Superior temporal gyrus (tissue), 1 donor: ENCODE measurements around the gene PRRX1.

ENCODE experiments used
- DNase-seq: peaks from one replicate; pipeline ENCODE4 v3.0.0-alpha.2; 2016; ENCODE audit errors: extremely low spot score

Gene PRRX1

DNA sequence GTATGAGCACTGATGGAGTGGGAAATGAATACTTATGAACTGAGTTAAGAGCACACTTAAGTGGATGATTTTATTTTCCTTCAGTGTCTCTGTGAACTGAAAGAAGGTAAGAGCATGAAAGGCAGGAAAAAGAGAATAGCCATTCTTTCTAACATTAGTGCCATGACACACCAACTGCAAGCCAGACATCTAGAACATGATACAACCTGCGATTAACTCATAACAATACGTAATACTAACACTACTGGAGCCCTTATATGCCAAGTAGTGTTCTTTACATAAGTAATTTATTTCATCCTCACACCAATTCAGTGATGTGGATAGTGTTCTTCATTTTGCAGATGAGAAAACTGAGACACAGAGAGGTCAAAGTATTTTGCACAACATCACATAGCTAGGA is 56.7 kb downstream of the PRRX1 start:
- DNase-seq, result no peak

DNA sequence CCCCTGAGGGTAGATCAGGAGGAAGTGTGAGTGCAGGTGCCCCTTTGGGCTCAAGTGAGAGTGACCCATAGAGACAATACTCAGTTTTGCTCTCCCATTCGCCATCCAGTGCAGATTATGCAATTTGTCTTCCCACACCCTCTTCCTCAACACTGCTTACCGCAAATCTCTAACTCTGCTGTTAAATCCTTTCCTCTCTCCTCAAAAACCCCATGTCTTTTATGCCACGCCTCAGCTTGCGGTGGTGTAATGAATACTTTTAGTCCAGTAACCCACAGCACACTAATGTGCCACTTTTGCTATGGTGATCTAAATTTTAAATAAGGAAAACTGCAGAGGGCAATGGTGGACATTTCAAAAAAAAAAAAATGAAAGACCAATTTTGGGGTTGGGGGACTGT is 57.7 kb downstream of the PRRX1 start:
- DNase-seq, result no peak

DNA sequence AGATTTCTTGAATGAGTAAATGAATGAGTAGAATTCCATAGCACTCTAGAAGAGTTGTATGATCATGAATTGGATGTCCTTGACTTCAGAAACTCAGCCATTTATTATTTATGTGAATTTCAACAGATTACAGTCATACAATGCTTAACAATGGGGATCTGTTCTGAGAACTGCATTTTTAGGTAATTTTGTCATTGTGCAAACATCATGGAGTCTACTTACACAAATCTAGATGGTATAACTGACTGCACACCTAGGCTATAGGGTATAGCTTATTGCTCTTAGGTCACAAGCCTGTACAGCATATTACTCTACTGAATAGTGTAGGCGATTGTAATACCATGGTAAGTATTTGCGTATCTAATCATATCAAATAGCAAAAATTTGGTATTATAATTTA is 59.6 kb downstream of the PRRX1 start:
- no peak for DNase-seq

DNA sequence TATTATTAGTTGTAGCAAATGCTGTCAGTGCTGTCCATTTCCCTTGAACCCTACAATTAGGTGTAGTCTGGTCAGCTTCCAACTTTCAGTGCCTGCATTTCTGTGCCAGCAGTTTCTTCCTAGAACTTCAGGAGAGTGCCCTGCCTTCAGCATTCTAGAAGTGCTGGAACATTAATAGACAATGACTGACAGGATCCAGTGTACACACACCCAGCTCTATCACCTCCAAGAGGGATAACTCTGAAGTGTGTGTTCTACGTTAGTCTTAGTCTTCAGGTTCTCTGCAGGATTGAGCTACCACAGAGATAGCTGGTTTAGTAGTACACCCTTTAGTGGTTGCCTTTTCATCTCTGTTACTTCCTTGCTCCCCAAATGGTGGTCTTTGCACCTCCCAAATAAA is 61.4 kb downstream of the PRRX1 start:
- DNase-seq, result no peak

DNA sequence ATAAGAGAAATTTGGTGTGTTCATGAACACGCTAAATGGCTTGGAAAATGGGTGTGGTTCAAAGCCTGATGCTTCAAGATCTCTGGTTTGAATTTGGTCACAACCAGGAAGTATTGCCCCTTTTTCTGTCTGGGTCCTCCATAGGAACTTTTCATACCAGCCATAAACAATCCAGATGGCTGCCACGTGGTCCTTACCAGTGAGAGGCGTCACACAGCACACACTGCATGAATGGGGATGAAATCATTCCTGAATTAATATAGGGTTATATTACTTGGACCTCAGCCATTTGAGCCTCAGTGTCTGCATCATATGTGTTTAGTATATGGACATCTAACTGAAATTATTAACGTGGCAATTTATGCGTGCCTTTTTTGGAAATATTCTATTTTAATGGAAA is 64.0 kb downstream of the PRRX1 start:
- DNase-seq, result no peak

DNA sequence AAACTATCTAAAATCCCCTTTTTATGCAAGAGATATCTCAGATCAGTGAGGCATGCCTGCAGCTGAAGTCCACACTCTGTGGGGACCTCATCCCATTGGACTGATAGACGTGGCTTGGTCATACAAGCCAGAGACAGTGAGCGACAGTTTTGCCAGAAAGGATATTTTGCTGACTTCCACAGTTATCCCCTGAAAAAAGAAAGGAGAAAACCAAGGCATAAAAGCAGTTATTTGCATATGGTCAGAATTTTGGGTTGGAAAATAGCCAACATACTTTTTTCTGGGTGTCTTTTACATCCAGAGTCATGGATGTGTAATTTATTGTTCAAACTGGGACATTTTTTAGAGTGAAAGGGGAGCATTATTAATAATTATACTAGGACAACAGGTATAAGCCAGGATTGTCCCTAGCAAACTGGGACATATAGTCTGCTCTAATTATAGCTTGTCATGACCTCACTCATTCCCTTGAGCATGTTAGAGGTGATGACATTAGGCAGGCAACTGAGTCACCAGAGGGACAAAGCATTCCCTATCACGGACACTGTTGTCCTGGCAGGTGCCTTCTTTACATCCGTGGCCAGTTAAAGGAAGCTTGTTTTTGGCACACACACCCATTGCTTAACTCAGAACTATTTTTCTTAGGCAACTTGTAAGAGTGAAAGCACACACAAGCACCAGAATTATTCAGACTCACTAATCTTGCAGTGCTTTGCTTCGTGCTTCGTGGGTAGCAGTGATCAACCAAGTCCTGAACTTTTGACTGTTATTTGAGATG is 65.5 kb downstream of the PRRX1 start:
- DNase-seq, result no peak

DNA sequence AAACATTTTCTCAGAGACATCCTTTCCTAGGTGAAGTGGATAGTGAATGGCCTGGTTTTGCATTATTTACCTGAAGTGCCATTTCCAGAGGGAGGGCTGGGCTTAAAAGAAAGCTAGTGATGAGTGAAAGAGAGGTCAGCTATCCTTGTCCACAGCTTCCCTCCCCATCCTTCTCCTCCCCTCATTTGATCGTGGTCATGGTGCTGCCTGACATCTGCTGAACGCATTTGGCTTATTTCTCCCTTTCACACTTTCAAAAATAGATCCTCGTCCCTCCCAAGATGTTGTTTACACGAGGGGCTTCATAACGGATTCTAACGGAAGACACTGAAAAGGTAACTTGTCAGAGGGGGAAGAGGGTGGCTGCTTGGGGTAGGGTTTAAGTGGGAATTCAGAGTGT is 66.1 kb downstream of the PRRX1 start:
- DNase-seq, result no peak

DNA sequence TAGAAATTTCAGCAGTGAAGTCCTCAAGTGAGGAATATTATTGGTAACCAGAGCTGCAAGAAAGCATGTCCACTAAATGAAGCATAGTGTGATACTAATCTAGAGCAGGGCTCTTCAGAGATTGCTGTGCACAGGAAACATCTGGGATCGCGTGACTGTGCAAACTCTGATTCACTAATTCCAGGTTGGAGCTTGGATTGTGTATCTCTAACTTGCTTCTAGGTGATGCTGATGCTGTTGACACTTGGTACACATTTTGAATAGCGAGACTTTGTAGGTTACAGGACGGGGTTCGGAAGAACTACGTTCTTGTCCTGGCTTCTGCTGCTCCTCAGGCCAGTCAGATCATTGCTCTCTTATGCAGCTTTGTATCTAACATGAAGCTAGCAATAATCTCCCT is 66.5 kb downstream of the PRRX1 start:
- DNase-seq, result no peak

DNA sequence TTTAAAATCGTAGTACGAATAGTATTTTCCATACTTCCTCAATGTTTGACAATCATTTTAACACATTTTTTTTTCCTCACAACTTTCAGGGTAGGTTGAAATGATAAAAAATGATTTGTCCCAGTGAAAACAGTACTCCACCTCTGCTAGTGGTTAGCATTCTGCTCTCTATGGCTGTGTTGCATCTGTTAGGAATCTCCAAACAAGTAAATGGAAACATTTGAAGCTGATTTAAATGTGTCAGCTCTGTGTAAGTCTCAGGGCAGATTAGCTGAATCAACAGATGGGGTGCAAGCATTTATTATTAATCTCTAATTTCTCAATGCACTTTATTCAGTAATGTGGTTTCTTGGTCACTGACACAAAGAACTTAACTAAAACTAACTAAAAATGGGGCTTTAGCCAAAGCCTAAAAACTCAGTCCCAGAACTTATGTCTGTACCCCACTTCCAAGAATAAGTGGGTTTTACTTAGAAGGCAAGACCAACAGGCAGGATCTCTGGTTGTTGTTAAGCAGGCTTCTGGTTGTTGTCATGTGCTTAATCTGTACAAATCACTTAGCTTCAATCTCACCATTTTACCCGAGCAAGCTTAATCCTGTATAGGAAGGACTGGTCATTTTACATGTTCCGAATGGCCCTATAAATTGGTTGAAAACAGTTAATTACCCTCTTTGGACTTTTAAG is 67.8 kb downstream of the PRRX1 start:
- DNase-seq, result no peak

DNA sequence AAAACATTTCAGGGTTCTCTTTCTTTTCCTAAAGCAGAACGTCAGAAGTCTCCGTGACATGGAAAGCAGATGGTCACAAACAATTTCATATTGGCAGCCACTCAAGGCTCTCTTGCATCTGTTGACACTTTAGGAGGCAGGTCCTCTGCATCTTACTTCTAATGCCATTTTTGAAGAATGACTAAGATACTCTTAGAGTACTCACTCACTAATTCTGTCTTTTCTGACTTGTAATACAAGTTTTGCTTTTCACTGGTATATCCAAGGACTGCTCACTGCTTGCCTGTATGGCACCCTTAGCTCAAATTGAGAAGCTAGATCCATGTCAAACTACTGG is 68.3 kb downstream of the PRRX1 start:
- no peak for DNase-seq

DNA sequence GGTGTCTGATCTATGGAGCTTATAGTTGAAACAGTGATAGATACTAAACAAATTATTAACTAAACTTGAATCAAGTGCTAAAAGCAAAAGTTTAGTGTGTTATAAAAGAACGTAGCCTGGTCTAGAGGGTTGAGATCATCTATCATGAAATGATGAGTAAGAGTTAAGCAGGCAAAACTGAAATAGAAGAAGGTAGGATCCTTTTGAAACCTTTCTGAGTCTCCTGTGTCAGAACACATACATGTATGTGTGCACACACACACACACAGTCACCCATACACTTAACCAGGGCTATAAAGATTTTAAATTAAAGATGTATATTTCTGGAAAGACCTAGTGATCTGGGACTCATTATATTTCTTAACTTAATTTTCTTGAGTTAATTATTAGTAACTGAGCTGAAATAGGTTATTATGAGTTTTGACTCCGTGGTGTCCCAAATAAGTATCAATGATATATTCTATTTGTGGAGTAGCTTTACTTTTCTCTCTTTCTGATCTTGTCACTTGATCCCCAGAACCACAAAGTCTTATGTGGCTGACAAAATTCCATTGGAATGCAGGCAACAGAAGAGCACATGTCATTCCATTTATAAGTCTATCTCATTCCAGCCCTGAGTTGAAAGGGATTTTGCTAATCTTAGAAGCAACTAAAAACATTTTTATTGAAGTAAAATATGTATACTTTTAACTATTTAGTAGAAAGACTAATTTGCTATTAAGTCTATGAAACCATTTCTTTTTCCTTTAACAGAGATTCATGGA is 70.7 kb downstream of the PRRX1 start:
- DNase-seq, result no peak

DNA sequence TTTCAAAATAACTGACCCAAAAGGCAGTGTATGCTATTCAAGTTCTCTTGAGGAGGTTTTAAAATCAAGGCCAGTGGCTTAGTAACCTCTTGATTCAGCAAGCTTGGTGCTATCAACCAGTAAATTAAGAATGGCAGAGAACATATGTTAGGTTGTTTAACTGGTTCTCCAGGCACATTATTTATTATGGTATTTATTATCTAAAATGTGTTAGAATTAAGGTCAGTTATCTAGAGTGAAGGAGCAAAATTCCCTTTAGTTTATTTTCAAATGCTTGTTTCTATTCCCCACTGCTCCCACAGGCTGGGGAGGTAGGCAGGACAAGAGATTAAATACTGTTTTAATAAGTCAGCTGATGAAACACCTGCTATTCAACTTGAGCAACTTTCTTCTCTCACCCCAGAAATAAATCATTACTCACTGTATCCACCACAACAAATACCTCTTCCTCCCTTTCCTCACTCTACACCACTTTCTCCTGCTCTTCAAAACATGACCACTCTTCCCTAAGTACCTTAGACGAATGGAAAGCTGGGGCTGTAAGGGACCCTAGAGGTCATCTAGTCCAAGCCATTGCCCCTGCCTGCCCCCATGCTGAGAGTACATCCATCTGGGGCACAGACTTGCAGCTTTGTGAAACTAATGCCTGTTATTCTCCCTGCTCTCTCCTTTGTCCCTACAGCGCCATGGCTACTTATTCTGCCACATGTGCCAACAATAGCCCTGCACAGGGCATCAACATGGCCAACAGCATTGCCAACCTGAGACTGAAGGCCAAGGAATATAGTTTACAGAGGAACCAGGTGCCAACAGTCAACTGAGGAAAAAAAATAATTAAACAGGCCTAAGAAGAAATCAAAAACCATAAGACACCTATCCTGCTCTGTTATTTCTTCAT is 71.7 kb downstream of the PRRX1 start:
- DNase-seq, result no peak

DNA sequence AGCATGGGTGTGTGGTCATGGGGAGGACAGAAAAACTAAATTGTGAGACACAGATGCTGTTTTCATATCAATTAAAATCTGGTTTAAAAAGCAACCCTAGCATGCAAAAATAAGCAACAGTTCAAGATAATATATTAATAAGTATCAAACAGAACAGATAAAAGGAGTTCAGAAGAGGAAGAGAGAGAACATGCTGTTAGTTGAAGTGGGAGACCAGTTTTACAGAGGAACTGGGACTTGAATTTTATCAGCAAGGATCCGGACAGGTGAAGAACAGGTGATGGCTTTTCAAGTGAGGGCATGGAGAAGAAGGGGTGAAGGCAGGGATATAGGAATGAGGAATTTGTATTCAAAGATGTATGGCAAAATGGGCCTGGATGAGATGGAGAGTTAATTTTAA is 75.9 kb downstream of the PRRX1 start:
- DNase-seq, result no peak

DNA sequence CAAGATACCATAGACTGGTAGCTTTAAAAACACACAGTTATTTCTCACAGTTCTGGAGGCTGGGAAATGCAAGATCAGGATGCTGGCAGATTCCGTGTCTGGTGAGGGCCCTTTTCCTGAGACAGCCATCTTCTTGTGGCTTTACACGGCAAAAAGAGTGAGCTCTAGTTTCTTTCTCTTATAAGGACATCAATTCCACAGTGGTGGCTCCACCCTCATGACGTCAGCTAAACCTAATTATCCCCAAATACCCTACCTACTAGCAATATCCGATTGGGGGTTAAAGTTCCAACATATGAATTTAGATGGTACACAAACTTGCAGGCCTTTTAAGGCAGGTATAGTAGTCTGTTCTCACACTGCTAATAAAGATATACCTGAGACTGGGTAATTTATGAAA is 77.7 kb downstream of the PRRX1 start:
- no peak for DNase-seq

DNA sequence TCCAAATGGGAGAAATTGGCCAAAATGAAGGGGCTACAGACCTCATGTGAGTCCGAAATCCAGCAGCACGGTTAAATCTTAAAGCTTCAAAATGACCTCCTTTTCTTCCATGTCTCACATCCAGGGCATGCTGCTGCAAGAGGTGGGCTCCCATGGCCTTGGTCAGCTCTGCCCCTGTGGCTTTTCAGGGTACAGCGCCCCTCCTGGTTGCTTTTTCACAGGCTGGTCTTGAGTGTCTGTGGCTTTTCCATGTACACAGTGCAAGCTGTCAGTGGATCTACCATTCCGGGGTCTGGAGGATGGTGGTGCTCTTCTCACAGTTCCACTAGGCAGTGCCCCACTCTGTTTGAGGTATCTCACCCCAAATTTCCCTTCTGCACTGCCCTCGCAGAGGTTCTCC is 78.7 kb downstream of the PRRX1 start:
- no peak for DNase-seq

DNA sequence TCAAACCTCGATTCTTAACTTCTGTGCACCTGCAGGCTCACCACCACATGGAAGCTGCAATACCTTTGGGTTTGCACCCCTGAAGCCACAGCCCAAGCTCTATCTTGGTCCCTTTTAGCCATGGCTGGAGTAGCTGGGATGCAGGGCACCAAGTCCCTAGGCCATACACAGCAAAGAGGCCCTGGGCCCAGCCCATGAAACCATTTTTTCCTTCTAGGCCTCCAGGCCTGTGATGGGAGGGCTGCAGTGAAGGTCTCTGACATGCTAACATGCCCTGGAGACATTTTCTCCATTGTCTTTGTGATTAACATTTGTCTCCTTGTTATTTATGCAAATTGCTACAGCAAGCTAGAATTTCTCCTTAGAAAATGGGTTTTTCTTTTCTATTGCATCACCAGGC is 79.2 kb downstream of the PRRX1 start:
- no peak for DNase-seq

DNA sequence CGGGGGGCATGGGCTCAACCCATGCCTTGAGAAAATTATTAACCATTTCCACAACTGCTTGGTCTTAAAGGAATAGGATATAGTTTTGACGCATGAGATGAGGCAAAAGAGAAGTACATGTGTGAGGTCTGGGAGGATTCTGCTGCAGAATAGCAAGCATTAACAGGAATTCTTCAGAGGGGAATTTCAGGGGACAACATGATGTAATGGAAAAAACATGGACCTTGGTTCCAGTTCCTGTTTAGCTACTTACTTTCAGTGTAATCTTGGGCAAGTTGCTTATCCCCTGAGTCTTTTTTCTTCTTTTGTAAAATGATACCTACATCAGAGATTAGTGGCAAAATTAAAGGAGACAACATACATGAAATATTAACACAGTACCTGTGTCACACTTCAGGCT is 85.6 kb downstream of the PRRX1 start:
- DNase-seq, result no peak

DNA sequence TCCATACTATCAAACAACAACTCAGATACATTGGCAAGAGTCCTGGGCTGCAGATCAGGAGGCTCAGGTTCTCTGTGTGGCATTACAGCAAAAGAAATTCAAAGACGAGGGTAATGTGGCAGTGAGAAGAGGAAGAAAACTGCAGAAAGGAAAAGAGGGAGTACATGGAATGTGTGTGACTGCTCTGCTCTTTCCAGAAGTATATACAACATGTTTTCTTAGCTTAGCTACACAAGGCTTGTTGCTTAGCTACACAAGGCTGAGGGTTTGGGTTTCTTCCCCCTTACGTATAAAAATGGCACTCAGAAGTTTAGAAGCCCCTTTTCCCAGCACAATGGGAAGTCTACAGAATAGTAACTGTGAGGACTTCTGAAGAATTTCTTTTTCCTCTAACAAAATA is 86.0 kb downstream of the PRRX1 start:
- DNase-seq, result no peak

DNA sequence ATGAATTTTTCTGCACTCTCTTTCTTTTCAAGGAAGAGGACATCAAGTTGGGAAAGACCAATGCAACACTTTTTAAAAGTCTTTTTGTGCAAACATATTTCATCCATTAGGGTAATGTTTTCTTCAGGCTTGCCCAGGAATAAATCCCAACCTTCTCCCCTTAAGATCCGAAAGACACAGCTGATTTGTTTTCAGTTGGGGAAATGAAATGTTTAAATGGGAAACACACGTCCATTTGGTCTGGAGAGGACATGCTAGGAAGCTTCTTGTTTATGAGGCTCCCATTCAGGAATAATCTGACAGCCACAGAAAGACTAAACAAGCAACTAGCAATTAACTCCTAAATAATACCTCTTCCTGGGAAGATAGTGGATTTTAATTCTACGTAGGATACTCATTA is 91.9 kb downstream of the PRRX1 start:
- no peak for DNase-seq

DNA sequence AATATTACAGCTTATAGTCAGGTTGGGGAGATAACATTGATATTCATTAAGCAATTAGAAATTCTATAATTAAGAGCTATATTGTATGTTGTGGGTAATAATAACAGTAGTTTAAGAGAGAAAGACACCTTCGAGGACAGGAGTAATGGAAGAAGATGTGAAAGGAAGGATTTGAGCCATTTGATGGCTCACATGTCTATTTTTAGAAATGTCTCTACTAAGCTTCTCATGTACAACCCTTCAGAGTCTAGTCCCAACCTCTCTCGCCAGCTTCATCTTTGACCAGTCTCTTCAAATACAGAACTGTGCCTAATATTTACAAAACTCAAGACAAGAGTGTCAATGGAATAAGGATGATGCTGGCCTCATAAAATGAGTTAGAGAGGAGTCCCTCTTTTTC is 95.1 kb downstream of the PRRX1 start:
- DNase-seq, result no peak

DNA sequence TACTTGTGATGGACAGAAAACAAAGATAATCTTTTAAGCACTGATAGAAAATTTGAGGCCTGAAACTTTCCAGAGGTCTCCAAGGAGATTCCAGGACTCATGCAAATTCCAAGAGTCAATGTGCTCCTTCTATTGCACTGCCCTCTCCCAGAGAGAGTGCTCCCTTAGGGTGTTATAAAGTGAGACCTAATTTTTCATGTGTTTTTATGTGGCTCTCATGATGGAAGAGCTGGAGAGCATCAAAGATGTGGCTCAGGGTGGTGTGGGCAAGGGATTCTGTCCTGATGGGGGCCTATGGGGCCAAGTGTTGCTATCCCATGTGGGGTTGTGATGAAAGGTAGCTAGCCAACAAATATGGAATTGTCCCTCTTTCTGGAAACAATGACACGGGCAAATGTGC is 101.3 kb downstream of the PRRX1 start:
- DNase-seq, result no peak

DNA sequence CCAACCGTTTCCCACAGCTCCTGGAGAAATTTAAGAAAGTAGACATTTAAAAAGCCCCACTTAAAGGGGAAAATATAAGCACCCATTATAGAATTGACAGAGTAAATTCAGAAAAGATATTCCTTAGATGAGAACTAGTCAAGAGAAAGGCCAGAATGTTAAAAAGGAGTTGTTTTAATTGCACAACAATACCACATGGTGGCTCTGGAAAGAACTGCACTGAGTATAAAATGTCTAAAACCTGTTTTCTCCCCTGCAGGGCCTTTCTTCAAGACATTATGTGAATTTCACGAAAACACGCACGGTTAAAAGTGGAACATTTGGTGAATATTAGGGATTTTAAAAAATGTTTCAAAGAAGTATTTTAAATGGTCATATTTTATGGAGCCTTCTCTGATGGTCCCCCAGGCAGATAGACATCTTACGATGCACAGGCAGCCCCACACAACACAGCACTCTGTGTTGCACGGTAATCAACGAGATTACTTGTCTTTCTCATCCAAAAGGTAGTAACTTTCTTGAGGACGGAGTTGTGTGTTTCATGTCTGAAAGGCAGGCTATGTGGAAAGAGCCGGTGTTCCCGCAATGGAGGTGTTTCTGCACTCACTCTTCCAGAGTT is 101.9 kb downstream of the PRRX1 start:
- peak; percentile 79 for DNase-seq
